Activated T-helper 17 cell treated with anti-CD3 and anti-CD28 coated beads, Interleukin-2, amount 50 U/mL, for 72 hours (primary cell): ENCODE results near the gene IKZF1. TPM values are rescaled to one million over a fixed set of nuclear protein-coding genes. Genes with fewer than 3 reads are reported as not detected.
A peak's percentile ranks its signal among the peaks of the same experiment; 100 is the strongest.

Experiments
- ATAC-seq: fragments of 150-1000 bp; cut with Tn5 transposase; replicated peaks from 2 replicates; pipeline ENCODE4 v1.10.0; 2021; ENCODE audit warnings: mild to moderate bottlenecking, moderate library complexity
- H3K27ac Mint-ChIP-seq: one replicate; pipeline ENCODE4 v1.8.0; 2022; ENCODE audit warnings: mixed read lengths
- H3K27me3 Mint-ChIP-seq: one replicate; pipeline ENCODE4 v1.8.0; 2022; ENCODE audit warnings: mixed read lengths
- H3K36me3 Mint-ChIP-seq: one replicate; pipeline ENCODE4 v1.8.0; 2022; ENCODE audit warnings: low read depth, mild to moderate bottlenecking, mixed read lengths
- H3K4me1 Mint-ChIP-seq: one replicate; pipeline ENCODE4 v1.8.0; 2022; ENCODE audit warnings: mixed read lengths
- H3K4me3 Mint-ChIP-seq: one replicate; pipeline ENCODE4 v1.8.0; 2022; ENCODE audit warnings: mild to moderate bottlenecking, mixed read lengths
- H3K9me3 Mint-ChIP-seq: one replicate; pipeline ENCODE4 v1.8.0; 2022; ENCODE audit warnings: mixed read lengths
- total RNA-seq, 2 donors: library from RNA; stranded (reverse); gene quantifications; one replicate each; pipeline ENCODE4 v1.2.3, GENCODE V29; 2022

The IKZF1 gene
- total RNA-seq, 2 donors from 2014 or later, result 253 to 343 TPM

- no peaks in the 10 kb centered on the region for H3K27me3 Mint-ChIP-seq
- H3K4me3 Mint-ChIP-seq, result peak overlapping the region; percentile 98
- H3K27ac Mint-ChIP-seq, result peak overlapping the region; percentile 93
- no peaks in the 10 kb centered on the region for H3K9me3 Mint-ChIP-seq
- H3K4me1 Mint-ChIP-seq, result peaks cover 12% of the 10 kb centered on the region
- no peaks in the 10 kb centered on the region for H3K36me3 Mint-ChIP-seq
- ATAC-seq, result peak; percentile 42
Measured at GRCh38 chr7:50308532-50309385, 4.2 kb downstream of the IKZF1 start.

- Mint-ChIP-seq H3K27me3 (no peaks in the 10 kb centered on the region), H3K36me3 (no peaks in the 10 kb centered on the region), H3K4me3 (peak overlapping the region; percentile 98), H3K27ac (peak overlapping the region; percentile 93), H3K4me1 (peaks cover 18% of the 10 kb centered on the region), H3K9me3 (no peaks in the 10 kb centered on the region)
- ATAC-seq, result no peak
Measured at GRCh38 chr7:50309721-50310120, 5.2 kb downstream of the IKZF1 start.

GRCh38 chr7:50310361-50310760 is 5.8 kb downstream of the IKZF1 start:
- no peak for ATAC-seq
- H3K4me3 Mint-ChIP-seq, result peak overlapping the region; percentile 98
- H3K4me1 Mint-ChIP-seq, result peaks cover 23% of the 10 kb centered on the region
- H3K27me3 Mint-ChIP-seq, result no peaks in the 10 kb centered on the region
- peak overlapping the region; percentile 93 for H3K27ac Mint-ChIP-seq
- H3K36me3 Mint-ChIP-seq, result no peaks in the 10 kb centered on the region
- no peaks in the 10 kb centered on the region for H3K9me3 Mint-ChIP-seq

- Mint-ChIP-seq H3K4me1 (peaks cover 29% of the 10 kb centered on the region), H3K27me3 (no peaks in the 10 kb centered on the region)
Measured at GRCh38 chr7:50310956-50311355, 6.4 kb downstream of the IKZF1 start.

GRCh38 chr7:50312250-50313162 is 8.0 kb downstream of the IKZF1 start:
- peak; percentile 25 for ATAC-seq
- Mint-ChIP-seq H3K27me3 (no peaks in the 10 kb centered on the region), H3K9me3 (no peaks in the 10 kb centered on the region), H3K4me3 (peak overlapping the region; percentile 98), H3K36me3 (no peaks in the 10 kb centered on the region), H3K27ac (peak overlapping the region; percentile 93), H3K4me1 (peaks cover 29% of the 10 kb centered on the region)

More at GRCh38 chr7:50310956-50311355, 6.4 kb downstream of the IKZF1 start:
- ATAC-seq, result no peak
- Mint-ChIP-seq H3K27ac (peak overlapping the region; percentile 93), H3K9me3 (no peaks in the 10 kb centered on the region), H3K4me3 (peak overlapping the region; percentile 98), H3K36me3 (no peaks in the 10 kb centered on the region)

- H3K27me3 Mint-ChIP-seq, result no peaks in the 10 kb centered on the region
- peak overlapping the region; percentile 93 for H3K27ac Mint-ChIP-seq
- H3K4me3 Mint-ChIP-seq, result peak overlapping the region; percentile 98
- ATAC-seq, result no peak
- H3K9me3 Mint-ChIP-seq, result no peaks in the 10 kb centered on the region
- H3K36me3 Mint-ChIP-seq, result no peaks in the 10 kb centered on the region
- peaks cover 51% of the 10 kb centered on the region for H3K4me1 Mint-ChIP-seq
Measured at GRCh38 chr7:50314836-50315592, 10.5 kb downstream of the IKZF1 start.

- peaks cover 60% of the 10 kb centered on the region for H3K4me1 Mint-ChIP-seq
- H3K4me3 Mint-ChIP-seq, result peak overlapping the region; percentile 98
- no peaks in the 10 kb centered on the region for H3K36me3 Mint-ChIP-seq
- H3K27me3 Mint-ChIP-seq, result no peaks in the 10 kb centered on the region
- peak overlapping the region; percentile 93 for H3K27ac Mint-ChIP-seq
- H3K9me3 Mint-ChIP-seq, result no peaks in the 10 kb centered on the region
- ATAC-seq, result no peak
Measured at GRCh38 chr7:50315739-50316671, 11.5 kb downstream of the IKZF1 start.

- peak; percentile 81 for ATAC-seq
- Mint-ChIP-seq H3K36me3 (no peaks in the 10 kb centered on the region), H3K27ac (peak overlapping the region; percentile 98), H3K27me3 (no peaks in the 10 kb centered on the region), H3K4me1 (peaks cover 69% of the 10 kb centered on the region), H3K9me3 (no peaks in the 10 kb centered on the region), H3K4me3 (peak overlapping the region; percentile 98)
Measured at GRCh38 chr7:50317221-50317678, 12.7 kb downstream of the IKZF1 start.

GRCh38 chr7:50317697-50318669 is 13.5 kb downstream of the IKZF1 start:
- H3K9me3 Mint-ChIP-seq, result no peaks in the 10 kb centered on the region
- no peaks in the 10 kb centered on the region for H3K27me3 Mint-ChIP-seq
- ATAC-seq, result peak; percentile 51
- peaks cover 71% of the 10 kb centered on the region for H3K4me1 Mint-ChIP-seq
- H3K36me3 Mint-ChIP-seq, result no peaks in the 10 kb centered on the region
- peak overlapping the region; percentile 98 for H3K4me3 Mint-ChIP-seq
- H3K27ac Mint-ChIP-seq, result peak overlapping the region; percentile 98

GRCh38 chr7:50321487-50322067 is 17.1 kb downstream of the IKZF1 start:
- H3K27me3 Mint-ChIP-seq, result no peaks in the 10 kb centered on the region
- ATAC-seq, result peak; percentile 16
- peak overlapping the region; percentile 98 for H3K4me3 Mint-ChIP-seq
- no peaks in the 10 kb centered on the region for H3K36me3 Mint-ChIP-seq
- peak overlapping the region; percentile 86 for H3K27ac Mint-ChIP-seq
- peaks cover 75% of the 10 kb centered on the region for H3K4me1 Mint-ChIP-seq
- no peaks in the 10 kb centered on the region for H3K9me3 Mint-ChIP-seq

- no peaks in the 10 kb centered on the region for H3K27me3 Mint-ChIP-seq
- H3K9me3 Mint-ChIP-seq, result no peaks in the 10 kb centered on the region
- peak overlapping the region; percentile 98 for H3K4me3 Mint-ChIP-seq
- no peak overlapping the region for H3K27ac Mint-ChIP-seq
- peaks cover 74% of the 10 kb centered on the region for H3K4me1 Mint-ChIP-seq
- ATAC-seq, result no peak
- no peaks in the 10 kb centered on the region for H3K36me3 Mint-ChIP-seq
Measured at GRCh38 chr7:50324113-50324512, 19.6 kb downstream of the IKZF1 start.

- Mint-ChIP-seq H3K27ac (no peak overlapping the region), H3K9me3 (no peaks in the 10 kb centered on the region), H3K27me3 (no peaks in the 10 kb centered on the region), H3K36me3 (no peaks in the 10 kb centered on the region), H3K4me1 (peaks cover 69% of the 10 kb centered on the region), H3K4me3 (no peak overlapping the region)
- no peak for ATAC-seq
Measured at GRCh38 chr7:50327443-50327842, 22.9 kb downstream of the IKZF1 start.
